Fibroblast of peridontal ligament (primary cell): ENCODE results near the gene MLANA.

Experiments used
- DNase-seq: peaks from one replicate; pipeline ENCODE4 v3.0.0-alpha.2; 2010; ENCODE audit errors: extremely low read depth

Gene MLANA

GRCh38 chr9:5958273-5958672 lies 67.6 kb downstream of the MLANA start:
- DNase-seq, result no peak
